Duodenal mucosa (tissue), 2 donors: ENCODE measurements around the gene KSR2.
"Not testable (repeated sequence)": the region's sequence is repeated elsewhere in the genome, so short reads cannot be mapped to it uniquely, and the experiment has no call there.

ENCODE experiments used
- H3K27ac ChIP-seq: one replicate; pipeline ENCODE4 v1.7.0; 2013; ENCODE audit warnings: low read depth, low read length
- H3K27me3 ChIP-seq, 2 donors: one replicate each; pipeline ENCODE4 v1.7.0; 2013; ENCODE audit warnings: low read length in 2 of 2, control low read depth in 1 of 2; ENCODE audit not compliant: insufficient read depth in 2 of 2, control insufficient read depth in 1 of 2
- H3K36me3 ChIP-seq, 2 donors: one replicate each; pipeline ENCODE4 v1.7.0; 2013; ENCODE audit warnings: low read length in 2 of 2, control low read depth in 1 of 2; ENCODE audit not compliant: insufficient read depth in 2 of 2, control insufficient read depth in 1 of 2
- H3K4me1 ChIP-seq, 2 donors: one replicate each; pipeline ENCODE4 v1.7.0; 2013; ENCODE audit warnings: low read length in 2 of 2, control low read depth in 1 of 2; ENCODE audit not compliant: insufficient read depth in 2 of 2, control insufficient read depth in 1 of 2
- H3K4me3 ChIP-seq, 2 donors: one replicate each; pipeline ENCODE4 v1.7.0; 2013; ENCODE audit warnings: low read length in 2 of 2, low read depth in 1 of 2
- H3K9ac ChIP-seq, 2 donors: one replicate each; pipeline ENCODE4 v1.7.0; 2013; ENCODE audit warnings: low read length in 2 of 2, low read depth in 1 of 2
- H3K9me3 ChIP-seq, 2 donors: one replicate each; pipeline ENCODE4 v1.7.0; 2013; ENCODE audit warnings: low read length in 2 of 2, control low read depth in 1 of 2; ENCODE audit not compliant: control insufficient read depth in 1 of 2

Gene KSR2

GRCh38 chr12:117860787-117861290 is 108.0 kb downstream of the KSR2 start:
- H3K27ac ChIP-seq, H3K4me1 ChIP-seq, H3K9ac ChIP-seq, H3K27me3 ChIP-seq, H3K36me3 ChIP-seq, H3K4me3 ChIP-seq, H3K9me3 ChIP-seq: not testable (repeated sequence)

DNA sequence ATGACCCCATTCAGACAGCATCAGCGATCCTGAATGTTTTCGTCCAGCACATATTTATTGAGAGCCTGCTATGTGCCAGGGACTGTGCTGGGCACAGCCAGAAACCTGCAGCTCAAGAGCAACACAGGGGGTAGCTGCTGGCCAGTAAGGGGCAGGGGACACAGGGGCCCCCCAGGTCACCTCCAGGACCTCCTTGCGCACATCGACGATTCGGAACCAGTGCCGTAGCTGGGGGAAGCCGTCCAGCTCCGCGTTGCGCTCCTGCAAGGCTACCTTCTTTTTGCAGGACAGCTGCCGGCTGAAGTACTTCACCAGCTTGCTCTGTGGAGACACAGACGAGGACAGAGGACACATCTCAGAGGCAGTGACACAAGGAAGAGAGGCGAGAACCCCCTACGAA is 108.7 kb downstream of the KSR2 start:
- Histone ChIP-seq H3K27me3 (peaks cover 0 to 2% of the 10 kb centered on the region in 2 donors), H3K4me1 (no peaks in the 10 kb centered on the region)

GRCh38 chr12:117857632-117858612 is 110.9 kb downstream of the KSR2 start:
- H3K27ac ChIP-seq = no peak overlapping the region
- H3K27me3 ChIP-seq = no peaks in the 10 kb centered on the region
- H3K36me3 ChIP-seq = no peaks in the 10 kb centered on the region
- H3K4me1 ChIP-seq = no peaks in the 10 kb centered on the region
- H3K9ac ChIP-seq = no peak overlapping the region
- H3K4me3 ChIP-seq = no peak overlapping the region
- H3K9me3 ChIP-seq = peaks cover 0 to 4% of the 10 kb centered on the region in 2 donors

More for the DNA sequence above, 108.7 kb downstream of the KSR2 start:
- Histone ChIP-seq H3K9ac (no peak overlapping the region), H3K9me3 (no peaks in the 10 kb centered on the region), H3K4me3 (no peak overlapping the region), H3K27ac (no peak overlapping the region), H3K36me3 (no peaks in the 10 kb centered on the region)

DNA sequence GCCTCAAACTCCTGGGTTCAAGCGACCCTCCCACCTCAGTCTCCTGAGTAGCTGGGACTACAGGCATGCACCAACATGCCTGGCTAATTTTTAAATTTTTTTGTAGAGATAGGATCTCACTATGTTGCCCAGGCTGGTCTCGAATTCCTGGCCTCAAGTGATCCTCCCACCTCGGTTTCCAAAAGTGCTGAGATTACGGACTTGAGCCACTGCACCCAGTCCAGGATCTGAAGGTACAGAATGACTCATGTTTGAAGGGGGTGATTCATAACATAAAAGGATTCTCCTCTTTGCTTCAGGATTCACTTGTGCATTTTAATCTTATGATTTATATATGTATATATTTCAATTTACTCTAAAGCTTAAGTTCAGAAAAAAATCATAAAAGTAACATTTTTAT is 111.7 kb downstream of the KSR2 start:
- not testable (repeated sequence) for H3K4me3 ChIP-seq, H3K9ac ChIP-seq, H3K4me1 ChIP-seq, H3K9me3 ChIP-seq, H3K27ac ChIP-seq, H3K27me3 ChIP-seq, H3K36me3 ChIP-seq

- Histone ChIP-seq H3K4me3 (no peak overlapping the region), H3K9me3 (peaks cover 0 to 4% of the 10 kb centered on the region in 2 donors), H3K27ac (no peak overlapping the region), H3K27me3 (no peaks in the 10 kb centered on the region), H3K36me3 (no peaks in the 10 kb centered on the region), H3K4me1 (no peaks in the 10 kb centered on the region), H3K9ac (no peak overlapping the region)
These were observed 113.6 kb downstream of the KSR2 start for GRCh38 chr12:117855165-117855564.

DNA sequence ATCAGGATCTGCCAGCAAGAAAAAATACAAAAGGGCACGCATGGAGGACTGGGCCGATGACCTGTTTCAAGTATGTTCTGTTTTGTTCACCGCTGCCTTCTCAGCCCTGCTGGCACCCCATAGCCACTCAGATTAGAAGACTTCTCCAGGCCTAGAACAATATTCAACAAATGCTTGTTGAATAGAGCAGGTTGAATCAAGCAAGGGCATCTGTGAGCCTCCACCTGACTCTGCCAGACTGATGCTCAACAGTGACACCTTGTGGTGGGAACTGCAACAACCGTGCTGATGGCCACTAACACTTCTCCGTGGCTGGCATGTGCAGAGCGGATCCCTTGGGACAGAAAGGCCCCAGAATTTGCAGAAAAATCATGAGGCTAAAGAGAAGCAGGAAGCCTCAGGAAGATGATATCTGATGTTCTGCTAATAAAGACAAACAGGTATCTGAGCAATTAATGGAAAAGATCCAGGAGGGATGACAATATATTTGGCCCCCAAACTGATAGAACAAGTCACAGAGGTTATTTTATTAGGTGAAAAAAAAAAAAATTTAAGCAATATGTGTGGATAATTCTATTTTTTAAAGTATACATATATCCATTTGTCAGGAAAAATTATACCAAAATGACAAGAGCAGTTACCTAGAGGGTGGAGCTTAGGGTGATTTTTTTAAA is 114.3 kb downstream of the KSR2 start:
- Histone ChIP-seq H3K27me3 (no peaks in the 10 kb centered on the region), H3K9ac (no peak overlapping the region), H3K4me1 (no peaks in the 10 kb centered on the region), H3K27ac (no peak overlapping the region), H3K9me3 (peaks cover 0 to 4% of the 10 kb centered on the region in 2 donors), H3K36me3 (no peaks in the 10 kb centered on the region), H3K4me3 (no peak overlapping the region)

DNA sequence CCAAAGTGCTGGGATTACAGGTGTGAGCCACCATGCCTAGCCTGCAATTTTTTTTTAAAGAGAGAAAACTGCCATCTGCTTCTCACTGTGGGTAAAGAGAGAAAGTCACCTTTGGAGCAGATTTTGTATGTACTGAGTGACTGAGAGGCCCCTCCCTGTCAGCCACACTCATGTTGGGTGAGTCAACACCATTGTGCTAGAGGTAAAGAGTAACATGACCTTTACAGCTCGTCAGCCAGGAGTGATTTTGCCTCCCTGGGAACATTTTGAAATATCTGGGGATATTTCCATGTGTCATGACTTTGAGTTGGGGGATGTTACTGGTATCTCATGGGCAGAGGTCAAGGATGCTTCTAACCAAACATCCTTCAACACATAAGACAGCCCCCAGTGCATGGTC is 115.2 kb downstream of the KSR2 start:
- no peaks in the 10 kb centered on the region for H3K27me3 ChIP-seq
- no peak overlapping the region for H3K4me3 ChIP-seq
- H3K27ac ChIP-seq = no peak overlapping the region
- peaks cover 0 to 4% of the 10 kb centered on the region in 2 donors for H3K9me3 ChIP-seq
- no peaks in the 10 kb centered on the region for H3K4me1 ChIP-seq
- no peaks in the 10 kb centered on the region for H3K36me3 ChIP-seq
- H3K9ac ChIP-seq = no peak overlapping the region

DNA sequence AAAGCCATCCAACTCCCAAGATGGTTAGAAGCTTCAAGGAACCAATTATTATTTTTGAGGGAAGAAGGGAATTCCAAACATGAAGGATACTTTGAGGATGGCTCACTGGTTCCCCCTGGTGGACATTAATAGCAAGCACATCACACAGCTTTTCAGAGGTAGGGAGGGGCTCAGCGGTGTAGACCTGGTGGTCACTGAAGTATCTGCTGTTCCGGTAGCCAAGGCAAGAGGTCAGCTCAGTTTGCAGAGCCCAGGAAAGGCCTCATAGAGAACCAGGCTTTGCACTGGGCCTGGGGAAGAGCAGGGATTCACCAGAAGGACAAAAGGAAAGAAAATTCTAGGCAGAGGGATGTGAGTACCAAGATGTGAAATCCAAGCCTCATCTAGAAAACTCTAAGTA is 118.7 kb downstream of the KSR2 start:
- Histone ChIP-seq H3K4me3 (no peak overlapping the region), H3K9me3 (peaks cover 0 to 4% of the 10 kb centered on the region in 2 donors), H3K27ac (no peak overlapping the region), H3K4me1 (no peaks in the 10 kb centered on the region), H3K9ac (no peak overlapping the region), H3K27me3 (peaks cover 3 to 4% of the 10 kb centered on the region in 2 donors), H3K36me3 (no peaks in the 10 kb centered on the region)

- Histone ChIP-seq H3K4me3 (no peak overlapping the region), H3K9ac (no peak overlapping the region), H3K4me1 (no peaks in the 10 kb centered on the region), H3K27me3 (peaks cover 3 to 4% of the 10 kb centered on the region in 2 donors), H3K27ac (no peak overlapping the region), H3K36me3 (no peaks in the 10 kb centered on the region), H3K9me3 (peaks cover 0 to 9% of the 10 kb centered on the region in 2 donors)
These were observed 121.4 kb downstream of the KSR2 start for GRCh38 chr12:117847371-117847770.

GRCh38 chr12:117845271-117845904 is 123.4 kb downstream of the KSR2 start:
- peaks cover 3 to 4% of the 10 kb centered on the region in 2 donors for H3K27me3 ChIP-seq
- no peaks in the 10 kb centered on the region for H3K4me1 ChIP-seq

More at GRCh38 chr12:117845271-117845904, 123.4 kb downstream of the KSR2 start:
- Histone ChIP-seq H3K4me3 (no peak overlapping the region), H3K27ac (no peak overlapping the region), H3K36me3 (no peaks in the 10 kb centered on the region), H3K9me3 (peaks cover 0 to 9% of the 10 kb centered on the region in 2 donors), H3K9ac (no peak overlapping the region)
